ENCODE data around the gene GATAD2A.

GATAD2A gene

DNA sequence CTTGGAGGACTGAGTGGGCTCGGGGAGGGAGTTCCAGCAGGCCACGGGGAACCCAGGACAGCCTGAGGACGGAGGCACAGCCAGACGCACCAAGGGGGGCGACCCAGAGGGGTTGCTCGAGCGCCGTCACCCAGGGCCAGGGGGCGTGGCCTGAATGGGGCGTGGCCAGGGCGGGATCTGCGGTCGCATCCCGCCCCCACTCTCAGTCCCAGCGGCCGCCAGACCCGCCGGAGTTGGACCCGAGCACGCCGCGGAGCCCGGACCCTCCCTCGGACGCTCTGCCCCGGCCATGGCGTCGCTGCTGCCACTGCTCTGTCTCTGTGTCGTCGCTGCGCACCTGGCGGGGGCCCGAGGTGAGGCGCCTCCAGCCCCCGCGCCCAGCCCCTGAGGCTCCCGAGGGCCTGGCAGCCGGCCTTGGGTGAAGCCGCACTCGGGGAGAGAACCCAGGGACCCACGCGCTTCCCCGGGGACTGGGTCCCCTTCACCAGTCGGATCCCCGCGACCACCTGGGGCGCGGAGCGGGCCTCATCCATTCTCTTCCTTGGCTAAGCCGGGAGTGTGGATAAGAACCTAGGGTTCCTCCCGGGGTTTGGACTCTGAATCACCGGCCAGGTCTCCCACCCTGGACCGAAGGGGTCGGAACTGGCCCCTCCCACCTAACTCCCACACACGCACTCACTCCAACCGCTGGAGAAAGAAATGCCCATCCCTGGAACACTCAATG lies 132.7 kb downstream of the GATAD2A start, which contains the start of gene CILP2:
Gene CILP2, plus strand, starts transcription at position 205 of the 724 bp plus-strand sequence. Its CDS starts 85 bp downstream, at position 290.
- TF ChIP-seq, protein P1, sequence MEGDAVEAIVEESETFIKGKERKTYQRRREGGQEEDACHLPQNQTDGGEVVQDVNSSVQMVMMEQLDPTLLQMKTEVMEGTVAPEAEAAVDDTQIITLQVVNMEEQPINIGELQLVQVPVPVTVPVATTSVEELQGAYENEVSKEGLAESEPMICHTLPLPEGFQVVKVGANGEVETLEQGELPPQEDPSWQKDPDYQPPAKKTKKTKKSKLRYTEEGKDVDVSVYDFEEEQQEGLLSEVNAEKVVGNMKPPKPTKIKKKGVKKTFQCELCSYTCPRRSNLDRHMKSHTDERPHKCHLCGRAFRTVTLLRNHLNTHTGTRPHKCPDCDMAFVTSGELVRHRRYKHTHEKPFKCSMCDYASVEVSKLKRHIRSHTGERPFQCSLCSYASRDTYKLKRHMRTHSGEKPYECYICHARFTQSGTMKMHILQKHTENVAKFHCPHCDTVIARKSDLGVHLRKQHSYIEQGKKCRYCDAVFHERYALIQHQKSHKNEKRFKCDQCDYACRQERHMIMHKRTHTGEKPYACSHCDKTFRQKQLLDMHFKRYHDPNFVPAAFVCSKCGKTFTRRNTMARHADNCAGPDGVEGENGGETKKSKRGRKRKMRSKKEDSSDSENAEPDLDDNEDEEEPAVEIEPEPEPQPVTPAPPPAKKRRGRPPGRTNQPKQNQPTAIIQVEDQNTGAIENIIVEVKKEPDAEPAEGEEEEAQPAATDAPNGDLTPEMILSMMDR (IDR thresholded peaks at IDR 0.05; ENCODE audit: insufficient read depth, missing control alignments), result no peak
- DNase-seq (ENCODE audit: insufficient read length, low spot score), result no peak
- no peak for FAIRE-seq

DNA sequence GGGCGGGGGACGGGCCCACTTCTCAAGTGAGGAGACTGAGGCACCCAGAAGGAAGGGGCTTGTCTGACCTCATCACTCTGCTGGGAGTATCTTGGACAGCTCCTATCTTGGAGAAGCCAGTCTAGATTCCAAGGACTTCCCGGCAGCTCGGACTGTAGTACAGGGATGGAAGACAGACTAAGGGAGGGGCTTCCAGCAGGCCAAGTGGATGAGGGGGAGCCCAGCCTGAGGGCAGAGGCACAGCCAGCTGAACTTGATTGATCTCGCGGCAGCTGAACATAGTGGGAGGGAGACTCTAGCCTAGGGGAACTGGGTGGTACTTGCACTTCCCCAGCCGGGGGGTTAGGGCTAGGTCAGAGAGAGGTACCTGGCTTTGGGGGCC lies 133.3 kb downstream of the GATAD2A start:
- DNase-seq (ENCODE audit: insufficient read length, low spot score) (no peak), FAIRE-seq (no peak)
- TF ChIP-seq, protein P1 (IDR thresholded peaks at IDR 0.05; ENCODE audit: insufficient read depth, missing control alignments), result no peak

- TF ChIP-seq, protein P1 (IDR thresholded peaks at IDR 0.05; ENCODE audit: insufficient read depth, missing control alignments), result no peak
- no peak for DNase-seq (ENCODE audit: insufficient read length, low spot score)
- FAIRE-seq, result no peak
Observed at GRCh38 chr19:19539698-19540063, 134.2 kb downstream of the GATAD2A start.

- TF ChIP-seq, protein P1 (IDR thresholded peaks at IDR 0.05; ENCODE audit: insufficient read depth, missing control alignments), result no peak
- FAIRE-seq (no peak), DNase-seq (ENCODE audit: insufficient read length, low spot score) (no peak)
Observed at GRCh38 chr19:19540064-19540714, 134.7 kb downstream of the GATAD2A start.

DNA sequence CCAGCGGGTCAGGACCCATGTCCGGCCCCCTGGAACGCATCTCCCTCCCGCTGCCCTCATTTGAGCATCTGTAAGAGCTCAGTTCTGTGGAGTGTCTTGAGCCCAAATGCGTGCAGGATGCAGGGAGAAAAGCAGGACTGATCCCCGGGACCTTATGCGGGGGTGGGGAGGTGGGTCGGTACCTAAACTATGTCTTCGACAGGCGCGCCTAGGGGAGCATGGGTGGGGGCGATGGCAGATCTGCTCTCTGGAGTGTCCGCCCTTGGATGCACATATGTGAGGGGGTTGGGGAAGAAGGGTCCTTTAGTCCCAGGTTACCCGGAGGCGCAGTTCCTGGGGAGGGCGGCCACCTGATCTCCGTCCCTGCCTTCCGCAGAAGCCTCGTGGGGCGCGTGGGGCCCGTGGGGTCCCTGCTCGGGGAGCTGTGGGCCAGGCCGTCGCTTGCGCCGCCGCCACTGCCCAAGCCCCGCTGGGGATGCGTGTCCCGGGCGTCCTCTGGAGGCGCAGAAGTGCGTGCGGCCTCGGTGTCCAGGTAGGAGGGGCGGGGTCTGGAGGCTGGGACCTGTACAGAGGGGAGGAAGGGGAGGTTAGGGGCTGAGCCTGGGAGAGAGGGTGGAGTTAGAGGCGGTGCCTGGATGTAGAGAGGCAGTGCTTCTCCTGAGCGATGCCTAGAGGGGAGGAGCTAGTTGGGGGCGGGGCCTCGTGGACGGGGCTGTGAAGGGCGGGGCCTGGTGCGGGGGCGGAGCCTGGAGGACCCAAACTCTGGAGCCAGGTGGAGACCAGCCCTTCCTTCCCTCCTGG lies 135.4 kb downstream of the GATAD2A start:
- TF ChIP-seq, protein P1 (IDR thresholded peaks at IDR 0.05; ENCODE audit: insufficient read depth, missing control alignments), result no peak
- DNase-seq (ENCODE audit: insufficient read length, low spot score), result no peak
- no peak for FAIRE-seq

DNA sequence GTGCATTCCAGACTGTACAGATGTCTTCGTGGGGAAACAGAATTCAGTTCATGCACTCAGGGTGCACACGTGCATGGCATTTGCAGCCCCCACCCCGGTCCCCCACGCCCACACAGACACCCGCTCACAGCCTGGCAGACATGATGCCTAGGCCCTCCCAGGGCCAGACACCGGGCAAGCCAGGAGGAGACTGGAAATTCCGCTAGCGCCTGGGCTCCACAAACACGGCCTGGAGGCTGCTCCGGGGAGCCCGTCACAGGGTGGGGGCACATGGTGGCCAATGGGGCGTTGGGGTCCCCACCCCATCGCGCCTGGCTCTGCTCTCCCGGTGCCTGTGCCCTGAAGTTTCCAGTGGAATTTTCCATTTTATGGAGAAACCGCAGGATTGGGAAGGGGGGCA lies 136.1 kb downstream of the GATAD2A start:
- TF ChIP-seq, protein P1 (IDR thresholded peaks at IDR 0.05; ENCODE audit: insufficient read depth, missing control alignments), result no peak
- FAIRE-seq, result no peak

More for the DNA sequence above, 136.1 kb downstream of the GATAD2A start:
- no peak for DNase-seq (ENCODE audit: insufficient read length, low spot score)
